Activated T-cell treated with anti-CD3 and anti-CD28 coated beads, Interleukin-2, amount 50 U/mL, for 24 hours (primary cell): ENCODE data around the gene CIAO2A.
"Not testable (repeated sequence)": the region's sequence is repeated elsewhere in the genome, so short reads cannot be mapped to it uniquely, and the experiment has no call there.

Source experiments
- DNase-seq: peaks from one replicate; pipeline ENCODE4 v3.0.0-alpha.2; 2020
- H3K27ac Mint-ChIP-seq: 2 replicates; pipeline ENCODE4 v1.8.0; 2020; ENCODE audit warnings: mild to moderate bottlenecking, mixed read lengths
- H3K27me3 Mint-ChIP-seq: 2 replicates; pipeline ENCODE4 v1.8.0; 2020; ENCODE audit warnings: mixed read lengths
- H3K36me3 Mint-ChIP-seq: 2 replicates; pipeline ENCODE4 v1.8.0; 2020; ENCODE audit warnings: low read depth, mixed read lengths
- H3K4me1 Mint-ChIP-seq: 2 replicates; pipeline ENCODE4 v1.8.0; 2020; ENCODE audit warnings: low read depth, mixed read lengths
- H3K4me3 Mint-ChIP-seq: 2 replicates; pipeline ENCODE4 v1.8.0; 2020; ENCODE audit warnings: mild to moderate bottlenecking, moderate library complexity, mixed read lengths
- H3K9me3 Mint-ChIP-seq: 2 replicates; pipeline ENCODE4 v1.8.0; 2020; ENCODE audit warnings: mixed read lengths

Gene CIAO2A

DNA sequence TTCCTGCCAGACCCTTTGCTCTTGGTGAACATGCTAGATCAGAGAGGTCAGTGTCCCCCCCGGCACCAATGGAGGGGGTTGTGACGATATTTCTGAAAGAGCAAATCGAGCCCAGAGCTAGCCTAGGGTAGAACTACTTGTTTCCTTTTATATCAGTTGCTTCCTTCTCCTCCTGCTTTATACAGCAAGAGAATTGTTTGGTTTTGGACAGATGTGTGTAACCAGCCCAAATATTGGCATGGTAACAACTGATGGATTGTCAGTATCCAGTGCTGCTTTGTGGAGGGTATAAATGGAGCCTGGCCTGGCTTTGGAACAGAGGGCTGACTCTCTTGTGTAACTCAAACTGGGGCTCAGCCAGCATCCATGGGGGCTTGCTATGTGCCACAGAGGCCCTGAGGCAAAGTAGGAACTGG is 29.3 kb upstream of the CIAO2A start:
- no peak overlapping the region for H3K27ac Mint-ChIP-seq
- H3K4me3 Mint-ChIP-seq, result no peak overlapping the region
- H3K27me3 Mint-ChIP-seq, result no peaks in the 10 kb centered on the region
- peaks cover 88% of the 10 kb centered on the region for H3K36me3 Mint-ChIP-seq
- no peaks in the 10 kb centered on the region for H3K4me1 Mint-ChIP-seq
- H3K9me3 Mint-ChIP-seq, result no peaks in the 10 kb centered on the region
- DNase-seq, result no peak

- Mint-ChIP-seq H3K36me3 (peaks cover 88% of the 10 kb centered on the region), H3K9me3 (no peaks in the 10 kb centered on the region), H3K4me3 (no peak overlapping the region), H3K27ac (no peak overlapping the region), H3K27me3 (no peaks in the 10 kb centered on the region), H3K4me1 (no peaks in the 10 kb centered on the region)
- no peak for DNase-seq
These were observed 28.8 kb upstream of the CIAO2A start for GRCh38 chr15:64122444-64122843.

DNA sequence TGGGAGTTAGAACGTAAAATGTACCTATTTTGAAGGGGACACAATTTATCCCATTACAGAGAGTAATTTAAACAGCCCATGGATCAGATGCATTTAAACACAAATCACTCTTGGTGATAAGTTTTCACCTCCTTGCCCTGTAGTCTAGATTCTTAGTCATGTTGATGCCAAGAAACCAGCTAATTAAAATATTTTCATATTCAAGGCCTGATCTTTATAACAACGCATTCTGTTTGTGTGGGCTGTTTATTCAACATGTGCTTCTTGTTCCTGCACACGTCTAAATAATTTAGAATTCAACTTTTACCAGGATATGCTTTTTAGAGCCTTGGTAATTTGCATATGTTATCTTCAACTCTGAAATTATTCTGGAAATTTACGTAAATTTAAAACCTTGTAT is 28.0 kb upstream of the CIAO2A start:
- H3K36me3 Mint-ChIP-seq, result peaks cover 88% of the 10 kb centered on the region
- no peaks in the 10 kb centered on the region for H3K27me3 Mint-ChIP-seq
- H3K4me1 Mint-ChIP-seq, result no peaks in the 10 kb centered on the region
- H3K27ac Mint-ChIP-seq, result no peak overlapping the region
- DNase-seq, result no peak
- no peaks in the 10 kb centered on the region for H3K9me3 Mint-ChIP-seq
- no peak overlapping the region for H3K4me3 Mint-ChIP-seq

DNA sequence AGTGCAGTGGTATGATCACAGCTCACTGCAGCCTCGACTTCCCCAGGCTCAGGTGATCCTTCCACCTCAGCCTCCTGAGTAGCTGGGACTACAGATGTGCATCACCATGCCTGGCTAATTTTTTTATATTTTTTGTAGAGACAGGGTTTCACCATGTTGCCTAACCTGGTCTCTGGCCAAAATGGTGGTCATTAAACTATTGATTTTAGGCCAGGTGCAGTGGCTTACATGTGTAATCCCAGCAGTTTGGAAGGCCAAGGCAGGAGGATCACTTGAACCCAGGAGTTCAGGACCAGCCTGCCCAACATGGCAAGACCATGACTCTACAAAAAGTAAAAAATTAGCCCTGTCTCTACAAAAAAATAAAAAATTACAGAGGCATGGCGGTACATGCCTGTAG is 26.7 kb upstream of the CIAO2A start:
- not testable (repeated sequence) for H3K27me3 Mint-ChIP-seq, H3K27ac Mint-ChIP-seq, DNase-seq, H3K4me1 Mint-ChIP-seq, H3K9me3 Mint-ChIP-seq, H3K4me3 Mint-ChIP-seq
- peaks cover 90% of the 10 kb centered on the region for H3K36me3 Mint-ChIP-seq

DNA sequence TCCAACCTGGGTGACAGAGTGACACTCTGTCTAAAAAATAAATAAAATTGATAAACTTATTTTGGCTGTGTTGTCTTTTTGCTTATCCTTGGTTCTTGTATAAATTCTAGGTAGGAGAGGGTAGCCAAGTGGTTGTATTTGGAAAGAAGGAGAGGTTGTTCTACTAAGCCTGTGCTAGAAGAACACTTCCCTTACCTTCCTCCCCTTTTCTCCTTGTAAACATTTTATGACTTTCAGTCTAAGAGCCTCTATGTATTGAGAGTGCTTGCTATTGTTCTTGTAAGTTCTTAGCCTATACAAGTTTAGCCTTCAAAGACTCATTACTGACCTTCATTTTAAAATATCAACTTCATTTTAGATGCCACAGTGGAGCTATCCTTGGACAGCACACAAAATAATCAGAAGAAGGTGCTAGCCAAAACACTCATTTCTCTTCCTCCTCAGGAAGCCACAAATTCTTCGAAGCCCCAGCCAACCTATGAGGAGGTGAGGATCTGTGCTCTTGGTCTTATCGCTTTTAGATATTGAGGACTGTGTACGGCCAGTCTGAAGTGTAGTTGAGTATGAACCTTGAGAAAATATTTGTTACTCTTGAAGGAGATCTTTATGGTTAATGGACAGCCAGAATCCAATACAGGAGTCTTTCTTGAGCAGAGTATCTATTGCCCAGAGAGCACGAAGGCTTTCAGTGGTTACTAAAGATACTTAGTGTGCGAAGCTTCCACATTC is 24.3 kb upstream of the CIAO2A start:
- DNase-seq, result no peak

DNA sequence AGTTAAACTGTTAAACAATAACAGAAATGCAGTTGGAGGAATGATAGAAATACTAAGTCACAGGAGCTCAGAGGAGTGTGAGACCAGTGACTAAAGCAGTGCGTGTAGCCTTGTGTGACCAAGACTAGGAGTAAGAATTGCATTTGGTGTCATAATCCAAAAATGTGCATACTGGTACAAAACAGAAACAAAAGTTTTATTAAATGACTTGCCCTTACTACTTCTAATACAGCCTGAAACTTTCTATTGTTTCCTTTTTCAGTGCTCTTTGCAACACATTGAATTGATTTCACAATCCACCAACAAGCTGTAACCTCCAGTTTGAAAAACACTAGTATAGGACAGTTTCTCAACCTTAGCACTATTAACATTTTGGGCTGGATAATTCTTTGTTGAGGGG is 19.3 kb upstream of the CIAO2A start:
- peaks cover 38% of the 10 kb centered on the region for H3K4me1 Mint-ChIP-seq
- H3K27ac Mint-ChIP-seq, result peak overlapping the region; percentile 76
- DNase-seq, result no peak
- no peaks in the 10 kb centered on the region for H3K9me3 Mint-ChIP-seq
- H3K36me3 Mint-ChIP-seq, result peaks cover 61% of the 10 kb centered on the region
- no peaks in the 10 kb centered on the region for H3K27me3 Mint-ChIP-seq
- H3K4me3 Mint-ChIP-seq, result no peak overlapping the region

More for the DNA sequence above, 24.3 kb upstream of the CIAO2A start:
- Mint-ChIP-seq H3K36me3 (peaks cover 92% of the 10 kb centered on the region), H3K4me3 (no peak overlapping the region), H3K27me3 (no peaks in the 10 kb centered on the region), H3K4me1 (peaks cover 1% of the 10 kb centered on the region), H3K9me3 (no peaks in the 10 kb centered on the region), H3K27ac (peak overlapping the region; percentile 47)

- Mint-ChIP-seq H3K27me3 (no peaks in the 10 kb centered on the region), H3K4me3 (no peak overlapping the region), H3K36me3 (peaks cover 54% of the 10 kb centered on the region), H3K27ac (peak overlapping the region; percentile 76), H3K9me3 (no peaks in the 10 kb centered on the region), H3K4me1 (peaks cover 44% of the 10 kb centered on the region)
- DNase-seq, result no peak
These were observed 18.6 kb upstream of the CIAO2A start for GRCh38 chr15:64112073-64112772.

- no peaks in the 10 kb centered on the region for H3K27me3 Mint-ChIP-seq
- no peak overlapping the region for H3K4me3 Mint-ChIP-seq
- no peaks in the 10 kb centered on the region for H3K9me3 Mint-ChIP-seq
- H3K27ac Mint-ChIP-seq, result peak overlapping the region; percentile 76
- H3K4me1 Mint-ChIP-seq, result peaks cover 49% of the 10 kb centered on the region
- DNase-seq, result no peak
- peaks cover 49% of the 10 kb centered on the region for H3K36me3 Mint-ChIP-seq
These were observed 18.0 kb upstream of the CIAO2A start for GRCh38 chr15:64111679-64112050.

GRCh38 chr15:64110950-64111678 is 17.5 kb upstream of the CIAO2A start:
- peaks cover 55% of the 10 kb centered on the region for H3K4me1 Mint-ChIP-seq
- H3K9me3 Mint-ChIP-seq, result no peaks in the 10 kb centered on the region
- peaks cover 43% of the 10 kb centered on the region for H3K36me3 Mint-ChIP-seq
- no peaks in the 10 kb centered on the region for H3K27me3 Mint-ChIP-seq
- H3K4me3 Mint-ChIP-seq, result no peak overlapping the region
- no peak for DNase-seq
- H3K27ac Mint-ChIP-seq, result peak overlapping the region; percentile 73

DNA sequence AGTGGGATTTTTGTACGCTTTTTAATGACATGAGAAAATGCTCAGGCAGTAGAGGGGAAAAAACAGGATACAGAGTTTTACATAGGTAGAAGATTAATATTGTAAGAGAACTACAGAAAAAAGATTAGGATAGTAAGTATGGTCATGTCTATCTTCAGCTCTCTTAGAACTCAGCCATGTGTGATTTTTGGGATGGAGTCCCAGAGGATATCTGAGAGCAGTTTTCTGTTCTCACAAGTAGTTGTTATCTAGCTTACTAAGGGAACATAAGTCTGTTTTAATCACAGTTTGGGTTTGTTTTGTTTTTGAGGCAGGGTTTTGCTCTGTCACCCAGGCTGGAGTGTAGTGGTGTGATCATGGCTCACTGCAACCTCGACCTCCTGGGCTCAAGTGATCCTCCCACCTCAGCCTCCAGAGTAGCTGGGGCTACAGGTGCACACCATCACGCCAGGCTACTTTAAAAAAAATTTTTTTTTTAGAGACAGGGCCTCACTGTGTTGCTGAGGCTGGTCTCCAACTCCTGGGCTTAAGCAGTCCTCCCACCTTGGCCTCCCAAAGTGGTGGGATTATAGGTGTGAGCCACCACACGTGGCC is 16.6 kb upstream of the CIAO2A start:
- Mint-ChIP-seq H3K4me1 (peaks cover 60% of the 10 kb centered on the region), H3K36me3 (peaks cover 34% of the 10 kb centered on the region), H3K27ac (peak overlapping the region; percentile 73)
- H3K4me3 Mint-ChIP-seq, H3K9me3 Mint-ChIP-seq, H3K27me3 Mint-ChIP-seq, DNase-seq: not testable (repeated sequence)

DNA sequence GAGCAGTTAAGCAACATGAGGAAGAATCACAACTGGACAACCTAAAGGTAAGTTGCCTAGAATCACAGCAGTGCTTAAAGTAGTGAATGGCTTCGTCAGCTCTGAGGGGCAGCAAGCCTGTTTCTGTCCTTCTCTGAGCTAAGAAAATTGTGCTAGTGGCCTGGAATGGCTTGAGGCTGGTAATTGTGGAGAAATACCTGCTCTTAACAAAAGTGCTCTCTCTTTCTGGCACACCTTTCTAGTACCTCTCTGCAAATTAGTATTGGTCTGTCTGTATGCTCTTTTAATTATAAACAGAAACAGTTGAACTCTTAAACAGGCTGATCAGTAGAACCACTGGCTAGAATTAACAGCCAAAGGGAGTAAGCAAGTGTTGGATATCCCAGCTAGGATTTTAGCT is 13.7 kb upstream of the CIAO2A start:
- H3K27me3 Mint-ChIP-seq, result no peaks in the 10 kb centered on the region
- H3K4me3 Mint-ChIP-seq, result no peak overlapping the region
- no peak for DNase-seq
- peaks cover 10% of the 10 kb centered on the region for H3K36me3 Mint-ChIP-seq
- no peaks in the 10 kb centered on the region for H3K9me3 Mint-ChIP-seq
- peaks cover 68% of the 10 kb centered on the region for H3K4me1 Mint-ChIP-seq
- H3K27ac Mint-ChIP-seq, result no peak overlapping the region

GRCh38 chr15:64105113-64105704 is 11.6 kb upstream of the CIAO2A start:
- H3K4me3 Mint-ChIP-seq, result no peak overlapping the region
- peaks cover 60% of the 10 kb centered on the region for H3K4me1 Mint-ChIP-seq
- no peaks in the 10 kb centered on the region for H3K27me3 Mint-ChIP-seq
- DNase-seq, result no peak
- H3K36me3 Mint-ChIP-seq, result peaks cover 16% of the 10 kb centered on the region
- no peak overlapping the region for H3K27ac Mint-ChIP-seq
- H3K9me3 Mint-ChIP-seq, result no peaks in the 10 kb centered on the region

- H3K27me3 Mint-ChIP-seq, result no peaks in the 10 kb centered on the region
- H3K4me3 Mint-ChIP-seq, result no peak overlapping the region
- H3K36me3 Mint-ChIP-seq, result peaks cover 33% of the 10 kb centered on the region
- peak overlapping the region; percentile 5 for H3K27ac Mint-ChIP-seq
- peaks cover 69% of the 10 kb centered on the region for H3K4me1 Mint-ChIP-seq
- no peaks in the 10 kb centered on the region for H3K9me3 Mint-ChIP-seq
- DNase-seq, result no peak
These were observed 8.9 kb upstream of the CIAO2A start for GRCh38 chr15:64102497-64102896.

DNA sequence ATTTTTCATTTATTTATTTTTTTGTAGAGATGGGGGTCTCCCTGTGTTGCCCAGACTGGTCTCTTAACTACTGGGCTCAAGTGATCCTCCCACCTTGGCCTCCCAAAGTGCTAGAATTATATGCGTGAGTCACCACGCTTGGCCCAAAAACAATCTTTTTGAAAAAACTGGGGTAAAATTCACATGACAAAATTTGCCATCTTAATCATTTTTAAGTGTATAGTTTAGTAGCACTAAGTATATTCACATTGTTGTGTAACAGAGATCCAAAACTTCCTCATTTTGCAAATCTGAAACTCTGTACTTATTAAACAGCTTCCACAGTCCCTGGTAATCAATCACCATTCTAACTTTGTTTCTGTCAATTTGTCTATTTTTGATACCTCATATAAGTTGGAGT is 7.3 kb upstream of the CIAO2A start:
- Mint-ChIP-seq H3K4me1 (peaks cover 65% of the 10 kb centered on the region), H3K27me3 (no peaks in the 10 kb centered on the region)

More for the DNA sequence above, 7.3 kb upstream of the CIAO2A start:
- H3K4me3 Mint-ChIP-seq, result no peak overlapping the region
- H3K27ac Mint-ChIP-seq, result no peak overlapping the region
- DNase-seq, result no peak
- H3K9me3 Mint-ChIP-seq, result no peaks in the 10 kb centered on the region
- H3K36me3 Mint-ChIP-seq, result peaks cover 46% of the 10 kb centered on the region
